GM12873 (cell line): ENCODE results near the gene CPNE2.

Experiments used
- TF ChIP-seq, protein P1 (sequence below): IDR thresholded peaks from 2 replicates; pipeline ENCODE4 v1.5.1; 2012; ENCODE audit warnings: low read depth, mild to moderate bottlenecking, moderate library complexity, low read length, control low read depth; ENCODE audit not compliant: insufficient read depth; ENCODE audit errors: missing control alignments

Gene CPNE2

DNA sequence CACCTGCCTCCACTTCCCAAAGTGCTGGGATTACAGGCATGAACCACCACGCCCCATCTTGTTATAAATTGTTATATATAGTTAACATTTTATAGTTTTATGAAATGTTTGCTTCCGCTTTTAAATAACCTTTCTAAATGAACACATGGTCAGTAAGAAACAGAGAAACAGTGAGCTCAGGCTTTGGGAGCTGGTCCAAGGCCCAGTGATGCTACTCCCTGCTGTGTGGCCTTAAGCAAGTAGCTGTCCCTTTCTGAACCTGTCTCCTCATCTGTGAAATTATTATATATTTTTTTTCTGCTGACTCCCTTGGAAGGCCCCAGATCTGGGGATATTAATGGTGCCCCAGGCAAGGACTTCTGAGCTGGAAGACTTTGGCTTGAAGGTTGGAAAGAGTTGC lies 19.0 kb downstream of the CPNE2 start:
- TF ChIP-seq, protein P1, sequence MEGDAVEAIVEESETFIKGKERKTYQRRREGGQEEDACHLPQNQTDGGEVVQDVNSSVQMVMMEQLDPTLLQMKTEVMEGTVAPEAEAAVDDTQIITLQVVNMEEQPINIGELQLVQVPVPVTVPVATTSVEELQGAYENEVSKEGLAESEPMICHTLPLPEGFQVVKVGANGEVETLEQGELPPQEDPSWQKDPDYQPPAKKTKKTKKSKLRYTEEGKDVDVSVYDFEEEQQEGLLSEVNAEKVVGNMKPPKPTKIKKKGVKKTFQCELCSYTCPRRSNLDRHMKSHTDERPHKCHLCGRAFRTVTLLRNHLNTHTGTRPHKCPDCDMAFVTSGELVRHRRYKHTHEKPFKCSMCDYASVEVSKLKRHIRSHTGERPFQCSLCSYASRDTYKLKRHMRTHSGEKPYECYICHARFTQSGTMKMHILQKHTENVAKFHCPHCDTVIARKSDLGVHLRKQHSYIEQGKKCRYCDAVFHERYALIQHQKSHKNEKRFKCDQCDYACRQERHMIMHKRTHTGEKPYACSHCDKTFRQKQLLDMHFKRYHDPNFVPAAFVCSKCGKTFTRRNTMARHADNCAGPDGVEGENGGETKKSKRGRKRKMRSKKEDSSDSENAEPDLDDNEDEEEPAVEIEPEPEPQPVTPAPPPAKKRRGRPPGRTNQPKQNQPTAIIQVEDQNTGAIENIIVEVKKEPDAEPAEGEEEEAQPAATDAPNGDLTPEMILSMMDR: no peak

- TF ChIP-seq, protein P1: no peak
Observed at GRCh38 chr16:57112403-57113041, 20.1 kb downstream of the CPNE2 start.

GRCh38 chr16:57113042-57113453 lies 20.7 kb downstream of the CPNE2 start:
- TF ChIP-seq, protein P1: no peak

GRCh38 chr16:57113664-57114063 lies 21.3 kb downstream of the CPNE2 start:
- TF ChIP-seq, protein P1: no peak

GRCh38 chr16:57115168-57115513 lies 22.8 kb downstream of the CPNE2 start:
- TF ChIP-seq, protein P1: no peak

- TF ChIP-seq, protein P1: no peak
Observed at GRCh38 chr16:57115514-57116182, 23.3 kb downstream of the CPNE2 start.

DNA sequence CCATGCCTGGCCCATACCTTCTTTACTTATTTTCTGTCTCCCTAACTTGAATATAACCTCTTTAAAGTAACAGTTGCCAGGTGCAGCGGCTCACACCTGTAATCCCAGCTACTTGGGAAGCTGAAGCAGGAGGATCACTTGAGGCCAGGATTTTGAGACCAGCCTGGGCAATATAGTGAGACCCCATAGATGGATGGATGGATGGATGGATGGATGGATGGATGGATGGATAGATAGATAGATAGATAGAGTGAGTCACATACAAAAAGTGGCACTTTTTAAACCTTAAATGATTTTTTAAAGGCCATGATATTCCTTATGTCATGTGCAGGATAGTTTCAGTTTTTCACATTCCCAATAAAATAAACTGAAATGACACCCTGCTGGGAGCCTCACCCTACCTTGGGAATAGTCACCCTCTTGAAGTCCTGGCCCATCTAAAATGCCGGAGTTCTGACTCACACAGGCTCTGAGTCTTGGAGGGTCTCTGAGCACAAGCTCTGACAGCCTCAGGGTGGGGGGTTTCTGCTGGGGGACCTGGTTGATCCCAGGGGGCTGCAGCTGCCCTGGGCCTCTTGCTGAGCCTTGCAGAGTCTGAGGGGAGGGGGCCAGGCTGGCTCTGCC lies 26.2 kb downstream of the CPNE2 start:
- TF ChIP-seq, protein P1: no peak
